ENCODE measurements around the gene RAB36.

DNA sequence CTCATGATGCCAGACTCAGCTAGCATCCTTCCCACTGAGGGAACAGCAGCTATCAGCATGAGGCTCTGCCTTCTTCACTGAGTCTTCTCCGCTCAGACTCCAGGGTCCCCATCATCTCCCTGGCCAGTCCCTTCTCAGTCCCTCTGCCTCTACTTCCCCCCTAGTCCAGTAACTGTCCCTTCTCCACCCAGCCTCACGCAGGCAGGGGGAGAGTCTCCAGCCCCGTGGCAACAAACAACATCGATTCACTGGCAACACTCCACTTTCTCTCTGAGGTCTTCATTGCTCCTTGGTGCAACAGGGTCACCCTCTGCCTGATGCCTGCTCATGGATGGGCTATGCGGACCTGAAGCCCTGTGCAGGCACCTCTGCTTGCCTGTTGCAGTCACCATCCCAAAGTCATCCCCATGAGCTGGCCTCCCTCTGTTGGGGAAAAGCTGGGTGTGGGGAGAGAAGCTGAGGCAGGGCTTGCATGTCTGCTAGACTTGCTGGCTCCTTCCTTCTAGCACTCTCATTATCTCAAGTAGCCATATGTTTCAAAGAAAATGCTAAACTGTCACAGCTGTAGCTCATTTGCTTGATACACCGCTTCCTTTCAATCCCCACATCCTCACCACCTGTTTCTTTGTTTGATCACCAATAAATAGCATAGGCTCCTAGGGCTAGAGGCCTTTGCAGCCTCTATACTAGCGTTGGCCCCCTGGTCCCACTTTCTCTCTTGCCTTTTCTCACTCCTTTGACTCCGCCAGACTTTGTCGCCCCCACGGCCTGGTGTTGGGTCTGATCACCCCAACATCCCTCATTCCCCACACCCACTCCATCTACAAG, 30.8 kb downstream of the RAB36 start:
- TF ChIP-seq, protein P1, sequence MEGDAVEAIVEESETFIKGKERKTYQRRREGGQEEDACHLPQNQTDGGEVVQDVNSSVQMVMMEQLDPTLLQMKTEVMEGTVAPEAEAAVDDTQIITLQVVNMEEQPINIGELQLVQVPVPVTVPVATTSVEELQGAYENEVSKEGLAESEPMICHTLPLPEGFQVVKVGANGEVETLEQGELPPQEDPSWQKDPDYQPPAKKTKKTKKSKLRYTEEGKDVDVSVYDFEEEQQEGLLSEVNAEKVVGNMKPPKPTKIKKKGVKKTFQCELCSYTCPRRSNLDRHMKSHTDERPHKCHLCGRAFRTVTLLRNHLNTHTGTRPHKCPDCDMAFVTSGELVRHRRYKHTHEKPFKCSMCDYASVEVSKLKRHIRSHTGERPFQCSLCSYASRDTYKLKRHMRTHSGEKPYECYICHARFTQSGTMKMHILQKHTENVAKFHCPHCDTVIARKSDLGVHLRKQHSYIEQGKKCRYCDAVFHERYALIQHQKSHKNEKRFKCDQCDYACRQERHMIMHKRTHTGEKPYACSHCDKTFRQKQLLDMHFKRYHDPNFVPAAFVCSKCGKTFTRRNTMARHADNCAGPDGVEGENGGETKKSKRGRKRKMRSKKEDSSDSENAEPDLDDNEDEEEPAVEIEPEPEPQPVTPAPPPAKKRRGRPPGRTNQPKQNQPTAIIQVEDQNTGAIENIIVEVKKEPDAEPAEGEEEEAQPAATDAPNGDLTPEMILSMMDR (IDR thresholded peaks at IDR 0.05; ENCODE audit: low read length) = no peak
- no peak for TF ChIP-seq EZH2 (optimal IDR thresholded peaks at IDR 0.05; ENCODE audit: low read depth, low read length)
